Transverse colon (tissue), 4 donors: Measurements from ENCODE around the gene ELP5. TPM values are rescaled to one million over a fixed set of nuclear protein-coding genes. Genes with fewer than 3 reads are reported as not detected.

Source experiments
- DNase-seq: peaks from one replicate; pipeline ENCODE4 v3.0.0-alpha.2; 2019
- H3K27ac ChIP-seq, 4 donors: fragments of 200-600 bp; sonication (generic); 2 replicates each; pipeline ENCODE4 v1.5.1; 2016 to 2018; ENCODE audit warnings: inconsistent platforms in 4 of 4
- H3K27me3 ChIP-seq: fragments of 200-600 bp; sonication (generic); 2 replicates; pipeline ENCODE4 v1.5.1; 2017; ENCODE audit warnings: inconsistent platforms
- H3K36me3 ChIP-seq, 4 donors: fragments of 200-600 bp; sonication (generic); 2 replicates each; pipeline ENCODE4 v1.5.1; 2017 to 2019; ENCODE audit warnings: inconsistent platforms in 4 of 4
- H3K4me1 ChIP-seq, 4 donors: fragments of 200-600 bp; sonication (generic); 2 replicates each; pipeline ENCODE4 v1.5.1; 2017 to 2020; ENCODE audit warnings: inconsistent platforms in 4 of 4
- H3K4me3 ChIP-seq, 4 donors: fragments of 200-600 bp; sonication (generic); 1 replicate in 1 of 4; 2 replicates in 3 of 4; pipeline versions ENCODE4 v1.5.1 to v1.6.1; 2017 to 2019; ENCODE audit warnings: inconsistent platforms in 4 of 4
- H3K9me3 ChIP-seq, 2 donors: fragments of 200-600 bp; sonication (generic); 2 replicates each; pipeline ENCODE4 v1.5.1; 2017 to 2019; ENCODE audit warnings: inconsistent platforms in 2 of 2
- EP300 ChIP-seq: sonication (generic); formaldehyde crosslinking; IDR thresholded peaks from one replicate; pipeline ENCODE4 v1.6.1; 2017; ENCODE audit warnings: antibody characterized with exemption, low read depth
- POLR2A ChIP-seq: fragments of 450-650 bp; IDR thresholded peaks from one replicate; pipeline ENCODE4 v1.6.1; 2016; ENCODE audit warnings: antibody characterized with exemption, mild to moderate bottlenecking, moderate library complexity
- POLR2AphosphoS5 ChIP-seq, 3 donors: sonication (generic); formaldehyde crosslinking; IDR thresholded peaks; one replicate each; pipeline ENCODE4 v1.6.1; 2016; ENCODE audit warnings: antibody characterized with exemption in 3 of 3
- WGBS, 2 donors: methylation state at CpG; one replicate each; pipeline ENCODE4 v1.1.5; 2018; ENCODE audit warnings: low coverage in 1 of 2; 5-methylcytosine and 5-hydroxymethylcytosine counted together
- in situ Hi-C, 4 donors: fragments of 200-750 bp; cut with MboI; loops; one replicate each; pipeline versions ENCODE4 v1.15.0 to v1.15.1; 2017; ENCODE audit warnings: low sequenced_read_pairs in 3 of 4, low pct_ligation_motif_present in 1 of 4, low pct_unique_long_range_greater_than_20kb in 1 of 4
- intact Hi-C: fragments of 100-400 bp; cut with DNase I; formaldehyde crosslinking; loops from one replicate; pipeline ENCODE4 v1.15.1; 2023; ENCODE audit warnings: low total_unique reads
- total RNA-seq, 4 donors: library from RNA; depleted of rRNA; stranded (reverse); fragments of >200 nt; gene quantifications; one replicate each; pipeline ENCODE4 v1.1.0, GENCODE V29; 2016
- TF ChIP-seq, protein P1 (sequence below), 5 experiments: fragments of 200-600 bp in 3 of 5; fragments of 450-650 bp in 2 of 5; sonication (generic) in 3 of 5; IDR thresholded peaks; 1 replicate in 2 of 5; 2 replicates in 3 of 5; pipeline ENCODE4 v1.5.1; 2016 to 2017; ENCODE audit warnings: antibody characterized with exemption in 5 of 5, inconsistent platforms in 3 of 5, mild to moderate bottlenecking in 2 of 5, moderate library complexity in 1 of 5

Gene ELP5
- total RNA-seq, 4 donors from 2014 or later = 4.9 to 36.2 (median 30.3) TPM

DNA sequence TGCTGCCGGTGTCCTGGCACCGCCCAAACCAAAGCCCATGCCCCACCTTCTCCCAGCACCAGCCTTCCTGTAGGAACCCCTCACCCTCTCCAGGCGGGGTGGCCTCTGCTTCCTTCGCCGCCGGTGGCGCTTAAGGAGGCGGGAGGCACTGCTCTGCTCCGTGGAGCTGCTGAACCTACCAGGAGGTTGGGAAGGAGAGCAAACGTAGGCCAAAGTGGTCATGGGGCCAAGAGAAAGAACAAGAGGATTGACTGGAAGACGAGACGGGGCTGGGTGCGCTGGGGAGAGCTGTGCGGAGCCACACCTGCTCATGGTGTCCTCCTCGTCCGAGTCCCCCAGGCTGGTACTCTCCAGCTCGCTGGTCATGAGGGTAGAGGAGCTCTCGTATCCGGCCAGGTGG is 22.5 kb upstream of the ELP5 start:
- Histone ChIP-seq H3K36me3 (peaks cover 0 to 27% (median 10%) of the 10 kb centered on the region in 4 donors), H3K27me3 (no peaks in the 10 kb centered on the region), H3K9me3 (no peaks in the 10 kb centered on the region), H3K27ac (no peak overlapping the region), H3K4me1 (peaks cover 15 to 22% (median 17%) of the 10 kb centered on the region in 4 donors), H3K4me3 (no peak overlapping the region)
- in situ Hi-C loops = loop anchor here in 1 of 4 donors (25.0 kb wide), 1 partner anchor 908 kb away; no protein-coding TSS in a partner anchor
- TF ChIP-seq POLR2A (no peak), POLR2AphosphoS5 (IDR thresholded peaks at IDR 0.05) (no peak), EP300 (no peak)
- TF ChIP-seq, protein P1, sequence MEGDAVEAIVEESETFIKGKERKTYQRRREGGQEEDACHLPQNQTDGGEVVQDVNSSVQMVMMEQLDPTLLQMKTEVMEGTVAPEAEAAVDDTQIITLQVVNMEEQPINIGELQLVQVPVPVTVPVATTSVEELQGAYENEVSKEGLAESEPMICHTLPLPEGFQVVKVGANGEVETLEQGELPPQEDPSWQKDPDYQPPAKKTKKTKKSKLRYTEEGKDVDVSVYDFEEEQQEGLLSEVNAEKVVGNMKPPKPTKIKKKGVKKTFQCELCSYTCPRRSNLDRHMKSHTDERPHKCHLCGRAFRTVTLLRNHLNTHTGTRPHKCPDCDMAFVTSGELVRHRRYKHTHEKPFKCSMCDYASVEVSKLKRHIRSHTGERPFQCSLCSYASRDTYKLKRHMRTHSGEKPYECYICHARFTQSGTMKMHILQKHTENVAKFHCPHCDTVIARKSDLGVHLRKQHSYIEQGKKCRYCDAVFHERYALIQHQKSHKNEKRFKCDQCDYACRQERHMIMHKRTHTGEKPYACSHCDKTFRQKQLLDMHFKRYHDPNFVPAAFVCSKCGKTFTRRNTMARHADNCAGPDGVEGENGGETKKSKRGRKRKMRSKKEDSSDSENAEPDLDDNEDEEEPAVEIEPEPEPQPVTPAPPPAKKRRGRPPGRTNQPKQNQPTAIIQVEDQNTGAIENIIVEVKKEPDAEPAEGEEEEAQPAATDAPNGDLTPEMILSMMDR (IDR thresholded peaks at IDR 0.05) = no peak
- 96% methylated on average over 5 to 19 of the region's 19 CpGs for WGBS, 2 donors
- DNase-seq = no peak
- intact Hi-C loops = no loop called here

DNA sequence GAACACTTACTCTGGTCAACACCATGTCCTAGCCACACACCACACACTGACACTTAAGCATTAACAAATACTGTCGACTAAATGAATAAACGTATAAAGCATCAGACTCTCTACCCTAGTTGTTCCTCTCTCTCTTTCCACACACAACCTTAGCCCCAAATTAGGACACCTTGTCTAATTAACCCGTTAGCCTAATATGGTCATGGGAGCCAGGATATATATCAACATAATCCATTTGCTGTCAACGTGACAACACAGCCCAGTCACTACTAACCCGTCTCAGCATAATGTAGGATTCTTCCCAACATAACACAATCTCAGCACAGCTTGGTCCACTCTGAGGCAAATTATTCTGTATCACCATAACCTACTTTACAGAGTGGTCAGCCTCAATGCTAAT is 19.9 kb upstream of the ELP5 start:
- no peaks in the 10 kb centered on the region for H3K27me3 ChIP-seq
- H3K27ac ChIP-seq = no peak overlapping the region
- H3K9me3 ChIP-seq = no peaks in the 10 kb centered on the region
- WGBS, 2 donors = 77 to 80% methylated on average over 3 to 5 of the region's 5 CpGs
- H3K4me3 ChIP-seq = no peak overlapping the region
- H3K36me3 ChIP-seq = peaks cover 0 to 20% (median 9%) of the 10 kb centered on the region in 4 donors
- peaks cover 24 to 48% (median 31%) of the 10 kb centered on the region in 4 donors for H3K4me1 ChIP-seq
- DNase-seq = no peak
- intact Hi-C loops = no loop called here
- TF ChIP-seq EP300 = no peak
- no peak for TF ChIP-seq POLR2AphosphoS5 (IDR thresholded peaks at IDR 0.05)
- no peak for TF ChIP-seq POLR2A
- TF ChIP-seq, protein P1 (IDR thresholded peaks at IDR 0.05) = no peak
- in situ Hi-C loops = loop anchor here in 1 of 4 donors (25.0 kb wide), 1 partner anchor 905 kb away; no protein-coding TSS in a partner anchor

GRCh38 chr17:7233701-7234082 is 18.3 kb upstream of the ELP5 start:
- Histone ChIP-seq H3K27ac (peak overlapping the region; percentile 88 to 96 (median 92)), H3K4me3 (peak overlapping the region; percentile 71 to 84 (median 76)), H3K36me3 (peaks cover 0 to 16% (median 5%) of the 10 kb centered on the region in 4 donors), H3K9me3 (no peaks in the 10 kb centered on the region), H3K4me1 (peaks cover 29 to 54% (median 37%) of the 10 kb centered on the region in 4 donors), H3K27me3 (no peaks in the 10 kb centered on the region)
- DNase-seq = no peak
- WGBS, 2 donors = 0 to 1% methylated on average over 2 to 9 of the region's 9 CpGs
- in situ Hi-C loops (loop anchor here in 1 of 4 donors (25.0 kb wide), 1 partner anchor 904 kb away; no protein-coding TSS in a partner anchor), intact Hi-C loops (no loop called here)
- no peak for TF ChIP-seq POLR2AphosphoS5 (IDR thresholded peaks at IDR 0.05)
- TF ChIP-seq EP300 = no peak
- TF ChIP-seq POLR2A = no peak
- TF ChIP-seq, protein P1 (IDR thresholded peaks at IDR 0.05) = no peak

- intact Hi-C loops (no loop called here), in situ Hi-C loops (loop anchor here in 1 of 4 donors (25.0 kb wide), 1 partner anchor 903 kb away; no protein-coding TSS in a partner anchor)
- Histone ChIP-seq H3K4me3 (peak within 1 kb of the TSS; percentile 71 to 84 (median 76)), H3K9me3 (no peaks in the 10 kb centered on the region), H3K4me1 (peaks cover 29 to 54% (median 37%) of the 10 kb centered on the region in 4 donors), H3K36me3 (peaks cover 0 to 9% (median 2%) of the 10 kb centered on the region in 4 donors), H3K27ac (peak within 1 kb of the TSS; percentile 88 to 96 (median 92)), H3K27me3 (no peaks in the 10 kb centered on the region)
- DNase-seq = peak; percentile 96
- WGBS, 2 donors = 1% methylated on average over 67 of the region's 72 CpGs; no CpG with 5 or more reads in 1 of the 2 donors
- TF ChIP-seq POLR2A (peak; percentile 83), EP300 (peak; percentile 7), POLR2AphosphoS5 (IDR thresholded peaks at IDR 0.05) (peak; percentile 84 to 90 (median 86))
- TF ChIP-seq, protein P1 (IDR thresholded peaks at IDR 0.05) = peak in 1 of 5 experiments; percentile 29
Observed at GRCh38 chr17:7234083-7234951, 17.7 kb upstream of the ELP5 start, which contains the start of gene DVL2. TSS of gene DVL2 (minus strand) at chr17:7234517. CDS start at chr17:7234262, 255 bp downstream.
